Stimulated activated CD4-positive, alpha-beta T cell treated with anti-CD3 and anti-CD28 coated beads, Interleukin-12 subunit alpha, Interleukin-12 subunit beta, amount 100 ng/mL, for 4 hours (primary cell): ENCODE measurements around the gene ADK.

Source experiments
- DNase-seq: peaks from one replicate; pipeline ENCODE4 v3.0.0-alpha.2; 2020

Gene ADK

DNA sequence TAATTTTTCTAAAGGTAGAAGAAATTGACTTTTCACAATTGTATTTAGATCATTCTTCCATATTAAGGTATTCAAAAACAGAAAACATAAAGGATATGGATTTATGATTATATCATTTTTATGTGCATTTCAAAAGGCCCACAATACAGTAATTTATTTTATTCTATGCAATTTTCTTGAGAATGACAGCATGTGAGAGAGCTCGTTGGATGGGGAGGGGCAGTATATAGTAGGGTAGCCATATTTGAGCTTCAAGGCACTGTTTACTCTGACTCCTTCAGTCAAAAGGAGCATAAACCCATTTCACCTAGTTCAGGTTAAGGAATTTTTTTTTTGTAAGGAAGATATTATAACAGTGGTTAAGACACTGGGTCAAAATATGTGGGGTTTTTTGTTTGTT lies 534.5 kb downstream of the ADK start:
- DNase-seq, result no peak

DNA sequence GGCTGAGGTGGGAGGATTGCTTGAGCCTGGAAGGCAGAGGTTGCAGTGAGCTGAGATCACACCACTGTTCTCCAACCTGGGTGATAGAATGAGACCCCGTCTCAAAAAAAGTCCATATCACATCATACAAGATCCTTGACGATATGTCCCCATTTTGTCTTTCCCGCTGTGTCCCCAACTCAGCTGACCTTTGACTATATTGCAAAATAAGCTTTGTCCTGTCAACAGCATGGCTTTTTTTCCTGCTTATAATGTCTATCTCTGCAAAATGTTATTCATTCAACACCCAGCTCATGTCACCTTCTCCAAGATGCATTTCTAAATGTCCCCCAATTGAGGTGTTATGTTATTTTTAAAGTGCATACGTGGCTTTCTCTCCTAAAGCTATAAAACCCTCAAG lies 539.4 kb downstream of the ADK start:
- DNase-seq, result no peak

DNA sequence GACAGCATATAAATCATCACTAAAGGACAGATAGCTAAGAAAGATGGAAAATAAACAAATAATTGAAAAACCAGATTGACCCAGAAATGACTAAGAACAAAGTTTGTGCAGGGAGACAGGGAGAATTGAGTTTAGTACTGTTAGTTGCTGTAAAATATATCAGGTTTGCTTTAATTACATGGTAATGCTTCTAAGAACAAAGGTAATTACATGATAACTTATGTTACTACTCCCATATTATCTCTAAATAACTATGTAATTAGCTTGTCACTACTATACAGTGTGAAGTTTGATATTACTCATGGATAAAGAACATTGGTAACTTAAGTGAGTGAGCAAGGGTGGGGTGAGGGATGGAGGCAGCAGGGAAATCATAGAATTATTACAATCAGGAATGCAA lies 540.1 kb downstream of the ADK start:
- no peak for DNase-seq

DNA sequence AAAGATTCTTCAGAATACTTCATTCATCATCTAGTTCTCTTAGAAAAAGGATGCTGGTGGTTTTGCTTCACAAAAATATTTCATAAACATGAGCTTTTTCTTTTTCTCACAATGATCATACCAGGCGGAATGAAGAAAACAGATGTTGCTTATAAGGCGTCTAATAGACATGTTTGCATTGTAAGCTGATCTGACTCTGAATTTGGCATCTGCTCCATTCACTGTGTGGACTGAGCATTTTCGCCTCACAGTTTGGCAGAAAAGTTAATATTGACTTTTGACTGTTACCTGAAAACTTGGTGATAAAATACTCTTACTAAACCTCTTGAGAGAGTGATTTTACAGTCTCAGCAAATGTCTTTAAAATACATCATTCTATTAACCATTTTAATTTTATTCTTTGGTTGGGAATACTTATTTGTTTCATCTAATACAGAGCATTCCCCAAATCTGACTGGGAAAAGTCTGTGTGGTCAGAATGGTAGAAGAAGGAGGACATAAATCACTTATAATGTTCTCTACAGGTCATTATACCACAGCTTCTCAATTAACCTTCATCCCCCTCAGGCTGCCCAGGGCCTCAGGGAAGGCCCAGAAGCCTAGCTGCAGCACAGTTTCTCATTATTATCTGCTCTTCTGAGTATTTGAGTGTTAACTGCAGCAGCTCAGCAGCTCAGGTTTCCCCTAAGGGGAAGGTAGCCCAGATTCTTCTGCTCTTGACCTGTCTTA lies 553.8 kb downstream of the ADK start:
- DNase-seq, result no peak

DNA sequence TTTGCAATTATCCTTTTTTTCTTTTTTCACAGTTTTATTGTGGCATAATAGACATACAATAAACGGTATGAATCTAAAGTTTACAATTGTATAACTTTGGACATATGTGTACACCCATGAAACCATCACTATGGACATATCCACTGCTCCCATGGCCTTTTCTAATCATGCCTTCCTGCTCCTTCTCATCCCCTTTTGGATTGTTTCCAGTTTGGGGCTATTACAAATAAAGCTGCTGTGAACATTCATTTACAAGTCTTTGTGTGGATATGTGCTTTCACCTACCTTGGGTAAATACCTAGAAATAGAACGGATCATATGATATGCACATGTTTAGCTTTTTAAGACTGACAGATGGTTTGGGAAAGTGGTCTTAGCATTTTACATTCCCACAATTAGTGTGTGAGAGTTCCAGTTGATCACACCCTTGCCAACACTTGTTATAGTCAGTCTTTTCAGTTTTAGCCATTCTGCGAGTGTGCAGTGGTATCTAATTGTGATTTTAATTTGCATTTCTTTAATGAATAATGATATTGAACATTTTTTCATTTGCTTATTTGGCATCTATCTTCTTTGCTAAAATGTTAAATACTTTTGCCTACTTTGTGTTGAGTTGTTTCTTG lies 554.4 kb downstream of the ADK start:
- no peak for DNase-seq

DNA sequence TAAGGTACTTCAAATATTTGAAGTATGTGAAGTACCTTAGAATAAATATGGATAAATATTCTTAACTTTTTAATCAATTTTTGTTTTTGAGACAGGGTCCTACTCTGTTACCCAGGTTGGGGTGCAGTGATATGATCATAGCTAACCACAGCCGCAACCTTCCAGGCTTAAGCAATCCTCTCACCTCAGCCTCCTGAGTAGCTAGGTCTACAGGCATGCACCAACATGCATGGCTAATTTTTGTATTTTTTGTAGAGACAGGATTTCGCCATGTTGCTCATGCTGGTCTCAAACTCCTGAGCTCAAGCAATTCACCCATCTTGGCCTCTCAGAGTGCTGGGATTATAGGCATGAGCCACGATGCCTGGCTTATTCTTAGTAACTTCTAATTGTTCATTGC lies 555.9 kb downstream of the ADK start:
- DNase-seq, result no peak

DNA sequence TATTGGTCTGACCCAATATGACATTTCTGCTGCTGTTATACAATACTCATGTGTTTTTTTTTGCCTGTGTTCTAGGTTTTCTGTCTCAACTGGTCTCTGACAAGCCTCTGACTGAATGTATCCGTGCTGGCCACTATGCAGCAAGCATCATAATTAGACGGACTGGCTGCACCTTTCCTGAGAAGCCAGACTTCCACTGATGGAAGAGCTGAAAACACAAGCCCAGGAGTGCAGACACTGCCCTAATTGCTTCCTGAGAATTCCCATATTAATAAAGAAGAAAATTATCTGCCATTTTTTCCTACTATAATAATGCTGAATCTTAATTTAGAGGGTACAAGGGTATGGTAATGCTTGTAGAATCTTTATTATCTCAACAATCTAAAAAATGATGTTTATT lies 557.2 kb downstream of the ADK start:
- no peak for DNase-seq

DNA sequence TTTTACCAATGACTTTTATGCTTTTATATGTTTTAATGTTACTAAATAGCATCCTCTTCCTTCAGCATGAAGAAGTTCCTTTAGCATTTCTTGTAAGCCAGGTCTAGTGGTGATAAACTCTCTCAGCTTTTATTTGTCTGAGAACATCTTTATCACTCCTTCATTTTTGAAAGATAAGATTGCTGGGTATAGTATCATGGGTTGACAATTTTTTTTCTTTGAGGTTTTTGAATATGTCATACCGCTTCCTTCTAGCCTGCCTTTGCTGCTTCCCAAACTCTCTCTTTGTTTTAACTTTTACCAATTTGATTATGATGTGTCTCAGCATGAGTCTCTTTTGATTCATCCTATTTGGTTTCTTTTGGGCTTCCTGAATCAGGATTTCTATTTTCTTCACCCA lies 567.2 kb downstream of the ADK start:
- no peak for DNase-seq

DNA sequence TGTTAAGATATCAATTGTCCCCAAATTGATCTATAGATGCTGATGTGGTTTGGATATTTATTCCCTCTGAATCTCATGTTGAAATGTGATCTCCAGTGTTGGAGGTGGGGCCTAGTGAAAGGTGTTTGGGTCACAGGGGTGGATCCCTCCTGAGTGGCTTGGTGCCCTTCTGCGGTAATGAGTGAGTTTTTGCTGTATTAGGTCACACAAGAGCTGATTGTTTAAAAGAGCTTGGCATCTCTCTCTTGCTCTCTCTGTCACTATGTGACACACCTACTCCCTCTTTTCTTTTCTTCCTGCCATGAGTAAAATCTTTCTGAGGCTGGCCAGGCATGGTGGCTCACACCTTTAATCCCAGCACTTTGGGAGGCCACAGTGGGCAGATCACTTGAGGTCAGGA lies 577.2 kb downstream of the ADK start:
- DNase-seq, result no peak

DNA sequence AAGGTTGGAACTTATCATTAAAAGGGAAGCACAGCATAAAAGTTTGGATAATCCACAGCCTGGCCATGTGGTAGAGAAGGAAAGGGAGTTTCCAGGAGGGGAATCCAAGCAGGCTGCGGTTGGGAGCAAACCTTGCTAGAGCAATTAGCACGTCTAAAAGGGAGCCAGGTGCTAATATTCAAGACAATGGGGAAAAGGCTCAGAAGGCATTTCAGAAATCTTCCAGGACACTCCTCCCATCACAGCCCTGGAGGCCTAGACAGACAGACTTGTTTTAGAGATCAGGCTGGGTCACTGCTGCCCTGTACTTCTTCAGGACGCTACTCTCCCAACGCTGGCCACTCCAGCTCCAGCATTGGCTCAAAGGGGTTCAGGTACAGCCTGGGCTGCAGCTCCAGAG lies 579.2 kb downstream of the ADK start:
- DNase-seq, result no peak

DNA sequence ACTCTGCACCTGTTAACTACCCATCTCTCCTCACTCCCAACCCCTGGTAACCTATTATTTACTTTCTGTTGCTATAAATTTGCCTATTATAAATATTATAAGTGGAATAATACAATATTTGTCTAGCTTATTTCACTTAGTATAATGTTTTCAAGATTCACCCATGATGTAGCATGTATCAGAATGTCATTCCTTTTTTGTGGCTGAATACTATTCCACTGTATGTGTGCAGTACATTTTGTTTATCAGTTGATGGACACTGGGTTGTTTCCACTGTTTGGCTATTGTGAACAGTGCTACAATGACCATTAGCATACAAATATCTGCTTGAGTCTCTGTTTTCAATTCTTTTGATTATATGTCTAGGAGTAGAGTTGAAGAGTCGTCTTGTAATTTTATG lies 582.6 kb downstream of the ADK start:
- no peak for DNase-seq

DNA sequence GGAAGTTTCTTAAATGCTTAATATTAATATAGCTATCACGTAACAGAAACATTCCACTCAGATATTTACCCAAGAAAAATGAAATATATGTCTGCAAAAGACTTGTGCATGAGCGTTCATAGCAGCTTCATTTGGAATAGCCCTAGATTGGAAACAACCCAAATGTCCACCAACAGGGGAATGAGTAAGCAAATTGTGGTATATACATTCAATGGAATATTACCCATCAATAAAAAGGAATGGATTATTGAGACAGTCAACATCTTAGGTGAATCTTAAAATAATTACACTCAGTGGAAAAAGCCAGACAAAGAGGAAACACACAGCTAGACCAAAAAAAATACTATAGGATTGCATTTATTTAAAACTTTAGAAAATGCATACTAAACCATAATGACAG lies 585.0 kb downstream of the ADK start:
- DNase-seq, result no peak

DNA sequence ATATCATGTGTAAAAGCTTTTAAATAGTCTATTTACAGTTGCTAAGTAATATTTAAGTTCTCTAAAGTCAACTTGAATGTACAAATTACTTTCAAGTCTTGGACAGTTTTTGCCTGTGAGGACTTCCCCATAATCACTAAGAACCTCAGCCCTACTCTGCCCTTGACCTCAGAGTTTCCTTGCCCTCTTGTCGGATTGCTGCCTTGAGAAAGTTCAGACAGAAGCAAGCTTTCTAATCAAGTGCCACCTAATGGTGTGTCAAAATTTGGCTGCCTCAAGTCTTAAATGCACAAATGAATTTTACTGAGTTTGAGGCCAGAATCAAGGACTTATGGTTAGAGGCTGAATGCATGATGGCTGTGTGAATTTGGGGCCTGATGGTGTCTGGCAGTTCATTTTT lies 587.0 kb downstream of the ADK start:
- no peak for DNase-seq

DNA sequence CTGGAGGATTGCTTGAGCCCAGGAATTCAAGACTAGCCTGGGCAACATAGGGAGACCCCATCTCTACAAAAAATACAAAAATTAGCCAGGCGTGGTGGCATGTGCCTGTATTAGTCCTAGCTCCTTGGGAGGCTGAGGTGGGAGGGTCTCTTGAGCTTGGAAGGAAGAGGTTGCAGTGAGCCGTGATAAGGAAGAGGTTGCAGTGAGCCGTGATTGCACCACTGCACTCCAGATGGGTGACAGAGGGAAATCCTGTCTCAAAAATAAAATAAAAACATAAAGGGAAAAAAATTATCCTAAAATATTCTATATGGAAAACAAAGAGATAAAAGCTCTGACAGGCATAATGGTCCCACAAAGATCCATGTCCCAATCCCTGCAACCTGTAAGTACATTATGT lies 587.5 kb downstream of the ADK start:
- DNase-seq, result no peak

DNA sequence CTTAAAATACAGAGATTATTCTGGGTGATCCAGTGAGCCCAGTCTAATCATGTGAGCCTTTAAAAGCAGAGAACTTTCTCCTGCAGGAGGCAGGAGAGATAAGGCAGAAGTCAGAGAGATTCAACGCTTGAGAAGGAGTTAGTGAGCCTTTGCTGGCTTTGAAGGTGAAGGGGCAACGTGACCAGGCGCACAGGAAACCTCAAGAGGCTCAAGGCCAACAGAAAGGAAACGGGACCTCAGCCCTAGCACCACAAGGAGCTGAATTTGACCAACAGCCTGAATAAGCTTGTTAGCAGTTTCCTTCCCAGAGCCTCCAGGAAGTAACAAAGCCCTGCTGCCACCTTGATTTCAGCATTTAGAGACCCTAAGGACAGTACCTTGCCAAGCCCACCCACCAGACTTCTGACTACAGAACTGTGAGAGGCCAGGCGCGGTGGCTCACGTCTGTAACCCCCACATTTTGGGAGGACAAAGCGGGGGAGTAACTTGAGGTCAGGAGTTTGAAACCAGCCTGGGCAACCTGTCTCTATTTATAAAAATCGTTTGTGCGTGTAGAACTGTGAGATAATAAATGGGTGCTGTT lies 588.1 kb downstream of the ADK start:
- no peak for DNase-seq

DNA sequence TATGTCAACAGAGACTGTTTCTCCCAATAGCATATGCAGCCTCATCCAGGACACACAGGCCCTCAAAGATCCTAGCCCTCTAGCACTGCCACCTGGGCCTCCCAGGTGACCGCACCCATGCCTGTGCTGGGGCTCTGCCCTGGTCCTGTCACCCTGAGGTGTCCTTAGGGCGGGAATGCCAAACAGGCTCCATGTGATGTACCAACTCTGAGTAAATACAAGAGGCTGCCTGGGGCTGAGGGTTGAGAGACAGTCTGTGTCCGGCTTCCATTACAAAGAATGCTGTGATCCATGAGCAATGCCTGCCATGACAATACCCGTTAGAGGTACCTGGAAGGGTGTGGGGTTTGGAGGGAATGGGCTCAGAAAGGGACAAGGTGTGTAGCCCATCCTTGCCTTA lies 592.4 kb downstream of the ADK start:
- DNase-seq, result no peak

DNA sequence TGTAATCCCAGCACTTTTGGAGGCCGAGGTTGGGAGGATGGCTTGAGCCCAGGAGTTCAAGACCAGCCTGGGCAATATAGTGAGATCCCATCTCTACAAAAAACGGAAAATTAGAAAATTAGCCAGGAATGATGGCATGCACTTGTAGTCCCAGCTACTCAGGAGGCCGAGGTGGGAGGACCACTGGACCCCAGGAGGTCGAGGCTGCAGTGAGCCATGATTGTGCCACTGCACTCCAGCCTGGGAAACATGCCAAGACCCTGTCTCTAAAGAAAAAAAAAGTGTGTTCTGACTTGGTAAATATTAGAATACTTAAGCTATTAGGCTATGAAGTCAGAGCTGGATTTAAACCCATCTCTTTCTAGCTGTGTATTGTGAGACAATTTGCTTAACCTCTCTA lies 594.4 kb downstream of the ADK start:
- no peak for DNase-seq

DNA sequence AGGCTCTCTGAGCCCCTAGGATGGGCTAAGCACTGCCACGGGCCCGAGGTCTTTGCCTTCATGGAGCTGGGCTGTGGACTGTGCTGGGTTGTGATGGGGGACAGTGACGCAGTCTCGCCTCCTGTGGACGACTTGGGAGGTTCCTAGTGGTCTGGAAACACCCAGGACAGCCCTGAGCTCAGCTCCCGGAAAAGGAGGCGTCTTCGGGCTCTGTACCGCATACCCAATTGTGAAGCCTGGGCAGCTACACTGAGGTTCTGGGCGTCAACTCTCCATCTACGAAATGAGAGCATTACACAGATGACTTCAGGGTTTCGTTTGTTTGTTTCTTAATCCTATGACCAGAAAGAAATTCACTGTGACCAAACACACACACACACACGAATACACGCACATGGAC lies 595.8 kb downstream of the ADK start:
- no peak for DNase-seq

DNA sequence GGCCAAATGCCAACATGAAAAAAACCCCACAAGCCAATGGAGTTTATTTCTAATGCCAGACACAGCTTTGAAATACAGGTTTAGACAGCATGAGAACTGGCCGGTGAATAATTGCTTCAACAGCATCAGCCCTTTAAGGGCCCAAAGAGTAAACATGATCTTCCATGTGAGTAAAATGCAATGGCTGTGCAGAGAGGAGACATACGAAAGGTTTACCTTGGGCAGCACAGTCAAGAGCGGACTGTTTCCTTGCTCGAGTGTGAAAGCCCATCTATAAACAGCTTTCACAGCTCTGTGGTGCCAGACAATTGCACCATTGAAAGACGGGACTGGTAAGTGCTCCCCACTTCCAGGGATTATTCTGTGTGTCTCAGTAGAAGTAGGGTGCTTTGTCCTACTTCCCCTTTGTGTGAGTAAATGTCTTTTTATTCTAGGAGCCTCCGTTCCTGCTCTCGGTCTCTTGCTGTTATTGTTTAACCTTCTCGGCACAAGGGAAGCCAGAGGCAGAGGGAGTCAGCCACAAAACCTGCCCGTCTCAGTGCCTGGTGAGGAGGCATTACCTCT lies 597.5 kb downstream of the ADK start:
- no peak for DNase-seq

DNA sequence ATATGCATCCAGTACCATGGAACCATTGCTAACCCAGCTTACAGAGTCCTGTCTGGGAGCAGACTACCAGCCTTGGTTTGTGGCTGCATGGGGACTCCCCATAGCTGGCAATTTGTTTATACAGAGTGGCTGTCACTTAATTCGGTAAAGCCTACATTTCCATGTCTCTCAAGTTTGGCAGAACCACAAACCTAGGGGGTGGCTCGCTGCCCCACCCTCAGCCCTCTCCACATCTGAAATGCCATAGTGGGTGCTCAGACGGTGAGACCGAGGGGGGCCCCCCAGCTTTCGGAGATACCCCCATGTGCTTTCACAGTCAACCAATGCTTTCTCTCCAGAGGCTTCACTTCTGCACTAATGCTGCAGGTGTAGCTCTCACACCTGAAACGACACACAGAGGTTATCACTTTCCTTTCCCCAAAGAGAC lies 599.8 kb downstream of the ADK start:
- DNase-seq, result no peak

DNA sequence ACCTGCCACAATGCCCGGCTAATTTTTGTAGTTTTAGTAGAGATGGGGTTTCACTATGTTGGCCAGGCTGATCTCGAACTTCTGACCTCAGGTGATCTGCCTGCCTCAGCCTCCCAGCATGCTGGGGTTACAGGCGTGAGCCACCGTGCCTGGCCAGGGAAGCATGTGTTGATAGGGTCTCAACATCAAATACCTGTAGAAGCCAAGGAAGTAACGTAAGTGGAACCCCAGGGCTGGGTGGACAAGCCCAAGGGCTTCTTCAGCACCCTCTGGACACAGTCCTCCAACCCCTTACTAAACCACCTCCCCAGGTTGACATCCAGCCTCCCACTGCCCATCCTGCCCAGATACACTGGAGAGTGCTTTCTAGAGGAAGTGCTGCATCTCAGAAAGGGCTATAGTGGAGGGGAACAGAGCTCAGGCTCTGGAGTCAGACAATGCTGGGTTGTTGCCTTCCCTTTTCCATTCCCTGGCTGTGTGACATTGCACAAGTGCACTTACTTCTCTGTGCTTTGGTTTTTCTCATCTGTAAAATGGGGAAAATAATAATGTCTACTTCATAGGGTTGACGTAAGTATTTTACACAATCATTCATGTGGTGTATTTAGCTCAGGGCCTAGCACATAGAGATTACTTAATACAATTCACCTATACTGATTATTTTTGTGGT lies 601.5 kb downstream of the ADK start:
- DNase-seq, result no peak

DNA sequence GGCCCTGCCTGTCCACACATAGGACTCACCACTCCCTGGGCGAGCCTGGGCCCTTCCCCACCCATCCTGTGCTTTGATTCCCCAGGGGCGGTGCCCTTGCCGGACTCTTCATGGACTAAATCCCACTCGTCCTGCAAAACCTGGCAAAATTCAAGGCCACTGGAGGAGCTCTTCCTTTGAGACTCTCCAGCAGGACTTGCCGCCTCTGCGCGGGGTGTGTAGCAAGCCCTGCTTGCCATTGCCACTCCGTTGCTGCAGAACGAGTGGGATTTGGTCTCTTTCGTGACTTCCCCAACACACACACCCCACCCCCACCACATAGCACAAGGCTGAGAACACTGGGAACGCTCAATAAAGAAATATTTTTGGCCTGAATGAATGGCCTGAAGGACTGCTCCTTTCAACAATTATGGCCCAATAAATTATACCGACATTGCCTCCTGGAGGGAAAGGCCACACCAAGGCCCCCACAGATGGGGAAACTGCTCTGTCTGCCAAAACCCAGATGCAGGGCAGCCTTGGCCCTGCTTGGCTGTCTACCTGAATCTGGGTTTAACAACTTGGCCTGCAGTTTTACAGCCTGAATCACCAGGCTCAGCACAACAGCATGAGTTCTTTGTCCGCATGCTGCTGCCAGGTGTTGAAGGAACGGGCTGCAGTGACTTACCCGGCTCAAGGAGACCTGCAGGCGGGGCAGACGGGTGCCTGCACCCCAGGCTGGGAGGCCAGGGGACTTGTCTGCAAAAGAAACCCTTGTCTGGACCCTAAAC lies 602.6 kb downstream of the ADK start:
- no peak for DNase-seq

DNA sequence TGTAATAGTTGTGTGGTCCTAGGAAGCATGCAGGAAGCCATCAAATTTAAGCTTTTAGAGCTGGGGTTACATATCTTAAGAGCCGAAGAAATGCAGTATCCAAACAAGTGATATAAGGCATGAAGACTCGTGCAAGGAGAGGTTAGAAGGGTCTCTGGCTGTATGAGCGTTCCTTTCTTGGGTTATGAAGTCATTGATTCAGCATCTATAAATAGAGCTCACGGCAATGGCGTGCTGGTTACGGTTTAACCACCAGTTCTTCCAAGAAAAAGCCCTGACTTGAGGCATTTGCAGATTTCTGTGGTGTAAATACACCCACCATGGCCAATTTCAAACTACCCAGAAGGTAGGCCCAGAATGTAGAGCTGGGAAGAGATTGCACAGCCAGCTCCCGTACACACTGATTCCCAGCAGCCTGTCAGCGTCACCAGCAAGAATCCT lies 603.4 kb downstream of the ADK start:
- no peak for DNase-seq
